GM23248 (cell line): ENCODE results near the gene ADCY5. TPM values are rescaled to one million over a fixed set of nuclear protein-coding genes. Genes with fewer than 3 reads are reported as not detected.

Source experiments
- DNase-seq: peaks from one replicate; pipeline ENCODE4 v3.0.0-alpha.2; 2015
- H2AFZ ChIP-seq: fragments of 200-600 bp; sonication (generic); 2 replicates; pipeline ENCODE4 v1.6.1; 2016; ENCODE audit warnings: antibody characterized with exemption
- H3F3A ChIP-seq: fragments of 200-600 bp; sonication (generic); 2 replicates; pipeline ENCODE4 v1.6.1; 2016; ENCODE audit warnings: mild to moderate bottlenecking, antibody characterized with exemption, mixed run types; ENCODE audit not compliant: insufficient read depth
- H3K27ac ChIP-seq: fragments of 200-600 bp; sonication (generic); 2 replicates; pipeline ENCODE4 v1.5.1; 2016; ENCODE audit warnings: mild to moderate bottlenecking
- H3K27me3 ChIP-seq: fragments of 200-600 bp; sonication (generic); replicated peaks from 2 replicates; pipeline ENCODE4 v1.6.1; 2016; ENCODE audit warnings: mild to moderate bottlenecking; ENCODE audit not compliant: insufficient read depth
- H3K36me3 ChIP-seq: fragments of 200-600 bp; sonication (generic); 2 replicates; pipeline ENCODE4 v1.6.1; 2016; ENCODE audit warnings: low read depth, mild to moderate bottlenecking
- H3K4me1 ChIP-seq: fragments of 200-600 bp; sonication (generic); 2 replicates; pipeline ENCODE4 v1.6.1; 2016; ENCODE audit warnings: mild to moderate bottlenecking; ENCODE audit not compliant: insufficient read depth
- H3K4me2 ChIP-seq: fragments of 200-600 bp; sonication (generic); one replicate; pipeline ENCODE4 v1.6.1; 2016; ENCODE audit warnings: mild to moderate bottlenecking; ENCODE audit not compliant: unreplicated experiment
- H3K4me3 ChIP-seq: fragments of 200-600 bp; sonication (generic); 2 replicates; pipeline ENCODE4 v1.5.1; 2016; ENCODE audit warnings: mild to moderate bottlenecking
- H3K79me2 ChIP-seq: fragments of 200-600 bp; sonication (generic); 2 replicates; pipeline ENCODE4 v1.6.1; 2016; ENCODE audit warnings: mild to moderate bottlenecking; ENCODE audit not compliant: insufficient read depth
- H3K9ac ChIP-seq: fragments of 200-600 bp; sonication (generic); 2 replicates; pipeline ENCODE4 v1.6.1; 2016; ENCODE audit warnings: mild to moderate bottlenecking
- H3K9me2 ChIP-seq: fragments of 200-600 bp; sonication (generic); 2 replicates; pipeline ENCODE4 v1.6.1; 2016; ENCODE audit warnings: mixed run types, mild to moderate bottlenecking, moderate library complexity; ENCODE audit not compliant: insufficient read depth
- H3K9me3 ChIP-seq: fragments of 200-600 bp; sonication (generic); one replicate; pipeline ENCODE4 v1.6.1; 2017; ENCODE audit warnings: low read depth
- H4K20me1 ChIP-seq: fragments of 200-600 bp; sonication (generic); 2 replicates; pipeline ENCODE4 v1.6.0; 2016; ENCODE audit not compliant: insufficient read depth
- EZH2 ChIP-seq: fragments of 200-600 bp; sonication (generic); IDR thresholded peaks from 2 replicates; pipeline ENCODE4 v1.6.1; 2018; ENCODE audit warnings: antibody characterized with exemption, mild to moderate bottlenecking; ENCODE audit not compliant: insufficient read depth, poor library complexity, severe bottlenecking
- EZH2phosphoT487 ChIP-seq: fragments of 200-600 bp; sonication (generic); IDR thresholded peaks from 2 replicates; pipeline ENCODE4 v1.6.1; 2018; ENCODE audit warnings: antibody characterized with exemption, moderate library complexity, mild to moderate bottlenecking, low read depth; ENCODE audit not compliant: insufficient read depth
- WGBS, 2 experiments: methylation state at CpG; one replicate each; pipeline ENCODE4 v1.1.6; 2015 to 2017; ENCODE audit warnings: low lambda C conversion rate in 2 of 2, low coverage in 1 of 2; ENCODE audit errors: missing lambda C conversion rate in 2 of 2; 5-methylcytosine and 5-hydroxymethylcytosine counted together
- in situ Hi-C: fragments of 300-500 bp; cut with MboI; formaldehyde crosslinking; loops from 2 replicates; pipeline ENCODE4 v1.15.0; 2020
- polyA plus RNA-seq: library from polyadenylated mRNA; unstranded; fragments of >200 nt; fragmentation: Nextera tagmentation; extraction: Ambion mirVana; gene quantifications from 2 replicates; pipeline ENCODE4 v1.2.1, GENCODE V29; 2016
- total RNA-seq: library from RNA; depleted of rRNA; stranded (reverse); fragments of >200 nt; shearing (Covaris generic); gene quantifications from 2 replicates; pipeline ENCODE4 v1.2.3, GENCODE V29; 2014

The ADCY5 gene
- total and polyA plus RNA-seq, 2 experiments from 2014 or later = 0.09 to 1.2 TPM

GRCh38 chr3:123328851-123329635 is 119.8 kb downstream of the ADCY5 start:
- in situ Hi-C loops = loop anchor here (5.0 kb wide), 1 partner anchor 228 kb away; no protein-coding TSS in a partner anchor
- Histone ChIP-seq H3K9ac (no peak overlapping the region), H2AFZ (no peak overlapping the region), H3K4me2 (no peak overlapping the region), H3F3A (no peaks in the 10 kb centered on the region), H3K36me3 (no peaks in the 10 kb centered on the region), H4K20me1 (no peaks in the 10 kb centered on the region), H3K79me2 (no peaks in the 10 kb centered on the region), H3K9me3 (no peaks in the 10 kb centered on the region), H3K4me1 (no peaks in the 10 kb centered on the region), H3K9me2 (no peaks in the 10 kb centered on the region), H3K4me3 (no peak overlapping the region), H3K27me3 (peaks cover 9% of the 10 kb centered on the region; the same call in 1 of the 2 replicates), H3K27ac (no peak overlapping the region)
- peak; percentile 69 for DNase-seq
- TF ChIP-seq EZH2phosphoT487 (no peak), EZH2 (no peak)
- WGBS, 2 experiments = 7% methylated on average over 12 to 13 of the region's 13 CpGs

GRCh38 chr3:123327956-123328850 is 120.7 kb downstream of the ADCY5 start:
- Histone ChIP-seq H3K9ac (no peak overlapping the region), H3F3A (no peaks in the 10 kb centered on the region), H2AFZ (no peak overlapping the region), H3K27me3 (peaks cover 10% of the 10 kb centered on the region; the same call in 1 of the 2 replicates), H3K36me3 (no peaks in the 10 kb centered on the region), H3K4me2 (no peak overlapping the region), H4K20me1 (no peaks in the 10 kb centered on the region), H3K79me2 (no peaks in the 10 kb centered on the region), H3K9me3 (no peaks in the 10 kb centered on the region), H3K27ac (no peak overlapping the region), H3K9me2 (no peaks in the 10 kb centered on the region), H3K4me3 (no peak overlapping the region), H3K4me1 (no peaks in the 10 kb centered on the region)
- in situ Hi-C loops = loop anchor here (5.0 kb wide), 1 partner anchor 229 kb away; no protein-coding TSS in a partner anchor
- DNase-seq = no peak
- TF ChIP-seq EZH2phosphoT487 (no peak), EZH2 (no peak)
- 52 to 53% methylated on average over 24 to 25 of the region's 25 CpGs for WGBS, 2 experiments

- no peaks in the 10 kb centered on the region for H3F3A ChIP-seq
- 69 to 73% methylated on average over 10 to 12 of the region's 12 CpGs for WGBS, 2 experiments
- H3K27me3 ChIP-seq = peaks cover 10% of the 10 kb centered on the region; the same call in 1 of the 2 replicates
- no peak overlapping the region for H3K4me3 ChIP-seq
- H2AFZ ChIP-seq = no peak overlapping the region
- H3K36me3 ChIP-seq = no peaks in the 10 kb centered on the region
- no peaks in the 10 kb centered on the region for H3K9me3 ChIP-seq
- TF ChIP-seq EZH2phosphoT487 (no peak), EZH2 (no peak)
- no peaks in the 10 kb centered on the region for H3K4me1 ChIP-seq
- no peak overlapping the region for H3K4me2 ChIP-seq
- H3K79me2 ChIP-seq = no peaks in the 10 kb centered on the region
- no peaks in the 10 kb centered on the region for H4K20me1 ChIP-seq
- no peaks in the 10 kb centered on the region for H3K9me2 ChIP-seq
- in situ Hi-C loops = loop anchor here (5.0 kb wide), 1 partner anchor 230 kb away; no protein-coding TSS in a partner anchor
- DNase-seq = no peak
- H3K27ac ChIP-seq = no peak overlapping the region
- H3K9ac ChIP-seq = no peak overlapping the region
These were observed 121.4 kb downstream of the ADCY5 start for GRCh38 chr3:123327480-123327879.

- H3K27ac ChIP-seq = no peak overlapping the region
- no peaks in the 10 kb centered on the region for H3F3A ChIP-seq
- H4K20me1 ChIP-seq = no peaks in the 10 kb centered on the region
- DNase-seq = no peak
- WGBS, 2 experiments = 45 to 54% methylated on average over 5 to 6 of the region's 6 CpGs
- H3K27me3 ChIP-seq = peaks cover 10% of the 10 kb centered on the region; the same call in 1 of the 2 replicates
- in situ Hi-C loops = loop anchor here (5.0 kb wide), 1 partner anchor 231 kb away; no protein-coding TSS in a partner anchor
- H3K9me2 ChIP-seq = no peaks in the 10 kb centered on the region
- H2AFZ ChIP-seq = no peak overlapping the region
- H3K4me2 ChIP-seq = no peak overlapping the region
- H3K36me3 ChIP-seq = no peaks in the 10 kb centered on the region
- no peaks in the 10 kb centered on the region for H3K4me1 ChIP-seq
- no peak for TF ChIP-seq EZH2
- TF ChIP-seq EZH2phosphoT487 = no peak
- H3K9me3 ChIP-seq = no peaks in the 10 kb centered on the region
- H3K79me2 ChIP-seq = no peaks in the 10 kb centered on the region
- H3K4me3 ChIP-seq = no peak overlapping the region
- no peak overlapping the region for H3K9ac ChIP-seq
These were observed 122.4 kb downstream of the ADCY5 start for GRCh38 chr3:123326531-123326930.
